SU-DHL-6 (cell line): ENCODE results near the gene RCE1.

Experiments
- H2AFZ ChIP-seq: fragments of 200-600 bp; sonication (generic); 2 replicates; pipeline ENCODE4 v1.6.1; 2014; ENCODE audit warnings: low read depth, mild to moderate bottlenecking, moderate library complexity, mixed read lengths, antibody characterized with exemption, low read length; ENCODE audit not compliant: severe bottlenecking
- H3F3A ChIP-seq: fragments of 200-600 bp; shearing (Covaris generic); 2 replicates; pipeline ENCODE4 v1.6.0; 2016; ENCODE audit warnings: antibody characterized with exemption, mild to moderate bottlenecking; ENCODE audit not compliant: insufficient read depth
- H3K27ac ChIP-seq: fragments of 200-600 bp; sonication (generic); 2 replicates; pipeline ENCODE4 v1.5.1; 2016; ENCODE audit warnings: low read depth, mild to moderate bottlenecking, low read length, moderate library complexity, mixed read lengths
- H3K27me3 ChIP-seq: fragments of 200-600 bp; sonication (generic), shearing (Covaris generic); 2 replicates; pipeline ENCODE4 v1.6.0; 2014; ENCODE audit warnings: mild to moderate bottlenecking, low read length
- H3K36me3 ChIP-seq: fragments of 200-600 bp; sonication (generic); 2 replicates; pipeline ENCODE4 v1.6.1; 2014; ENCODE audit warnings: mild to moderate bottlenecking, low read length, mixed read lengths
- H3K4me2 ChIP-seq: fragments of 300-600, 200-600 bp; shearing (Covaris generic), sonication (generic); 2 replicates; pipeline ENCODE4 v1.6.0; 2014; ENCODE audit warnings: low read length, low read depth, mild to moderate bottlenecking; ENCODE audit not compliant: poor library complexity, severe bottlenecking
- H3K4me3 ChIP-seq: fragments of 200-600 bp; sonication (generic); 2 replicates; pipeline ENCODE4 v1.5.1; 2014; ENCODE audit warnings: antibody characterized with exemption, low read length, mild to moderate bottlenecking, mixed read lengths; ENCODE audit not compliant: insufficient read depth, poor library complexity, severe bottlenecking
- H3K79me2 ChIP-seq: fragments of 200-600 bp; sonication (generic); 2 replicates; pipeline ENCODE4 v1.6.1; 2014; ENCODE audit warnings: mild to moderate bottlenecking, low read length, moderate library complexity; ENCODE audit not compliant: insufficient read depth
- H3K9ac ChIP-seq: fragments of 200-600 bp; sonication (generic); 2 replicates; pipeline ENCODE4 v1.7.0; 2014; ENCODE audit warnings: mild to moderate bottlenecking, low read length
- H3K9me2 ChIP-seq: fragments of 200-600 bp; sonication (generic); replicated peaks from 2 replicates; pipeline ENCODE4 v1.6.1; 2014; ENCODE audit warnings: low read length; ENCODE audit not compliant: insufficient read depth
- H3K9me3 ChIP-seq: fragments of 200-600 bp; sonication (generic); 2 replicates; pipeline ENCODE4 v1.6.1; 2014; ENCODE audit warnings: low read length, mixed read lengths; ENCODE audit not compliant: insufficient read depth
- H4K20me1 ChIP-seq: fragments of 200-600 bp; sonication (generic); 2 replicates; pipeline ENCODE4 v1.6.1; 2014; ENCODE audit warnings: low read depth, mild to moderate bottlenecking, antibody characterized with exemption, low read length, moderate library complexity, mixed read lengths
- EZH2phosphoT487 ChIP-seq: fragments of 200-600 bp; sonication (generic), shearing (Covaris generic); conservative IDR thresholded peaks from 2 replicates; pipeline ENCODE4 v1.6.1; 2018; ENCODE audit warnings: mild to moderate bottlenecking, antibody characterized with exemption, low read length, moderate library complexity, mixed read lengths
- TF ChIP-seq, protein P1 (sequence below): fragments of 200-600 bp; sonication (generic); IDR thresholded peaks from one replicate; pipeline ENCODE4 v1.5.1; 2017; ENCODE audit warnings: antibody characterized with exemption, mild to moderate bottlenecking, low read length, moderate library complexity; ENCODE audit not compliant: insufficient read depth, poor library complexity, severe bottlenecking

Gene RCE1

DNA sequence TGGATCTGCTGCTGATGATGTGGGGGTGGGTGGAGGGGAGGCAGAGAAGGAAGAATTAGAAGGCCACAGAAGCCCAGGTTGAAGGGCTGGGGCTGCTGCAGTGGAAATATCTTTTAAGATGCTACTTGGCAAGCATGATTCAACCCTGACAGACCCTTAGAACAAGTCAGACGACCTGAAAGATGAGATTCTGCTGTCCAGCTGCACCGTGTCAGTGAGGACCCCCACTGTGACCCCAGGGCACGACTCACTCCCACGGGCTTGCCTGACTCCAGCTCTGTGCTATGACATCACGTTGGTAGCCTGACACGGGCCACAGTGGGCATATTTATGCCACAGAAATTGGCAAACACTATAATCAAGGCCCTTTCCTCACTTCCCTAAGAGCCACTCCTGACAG lies 49.7 kb downstream of the RCE1 start:
- Histone ChIP-seq H3K79me2 (no peaks in the 10 kb centered on the region), H3K9ac (no peak overlapping the region), H4K20me1 (no peaks in the 10 kb centered on the region), H3K9me2 (no peaks in the 10 kb centered on the region), H3K36me3 (no peaks in the 10 kb centered on the region), H3K27me3 (0 out of 2 replicates have a peak, but pooled peaks cover 2% of the 10 kb centered on the region), H3K4me2 (no peak overlapping the region), H3K9me3 (no peaks in the 10 kb centered on the region), H3K27ac (no peak overlapping the region), H2AFZ (no peak overlapping the region), H3F3A (no peaks in the 10 kb centered on the region), H3K4me3 (no peak overlapping the region)
- TF ChIP-seq EZH2phosphoT487, result no peak
- TF ChIP-seq, protein P1, sequence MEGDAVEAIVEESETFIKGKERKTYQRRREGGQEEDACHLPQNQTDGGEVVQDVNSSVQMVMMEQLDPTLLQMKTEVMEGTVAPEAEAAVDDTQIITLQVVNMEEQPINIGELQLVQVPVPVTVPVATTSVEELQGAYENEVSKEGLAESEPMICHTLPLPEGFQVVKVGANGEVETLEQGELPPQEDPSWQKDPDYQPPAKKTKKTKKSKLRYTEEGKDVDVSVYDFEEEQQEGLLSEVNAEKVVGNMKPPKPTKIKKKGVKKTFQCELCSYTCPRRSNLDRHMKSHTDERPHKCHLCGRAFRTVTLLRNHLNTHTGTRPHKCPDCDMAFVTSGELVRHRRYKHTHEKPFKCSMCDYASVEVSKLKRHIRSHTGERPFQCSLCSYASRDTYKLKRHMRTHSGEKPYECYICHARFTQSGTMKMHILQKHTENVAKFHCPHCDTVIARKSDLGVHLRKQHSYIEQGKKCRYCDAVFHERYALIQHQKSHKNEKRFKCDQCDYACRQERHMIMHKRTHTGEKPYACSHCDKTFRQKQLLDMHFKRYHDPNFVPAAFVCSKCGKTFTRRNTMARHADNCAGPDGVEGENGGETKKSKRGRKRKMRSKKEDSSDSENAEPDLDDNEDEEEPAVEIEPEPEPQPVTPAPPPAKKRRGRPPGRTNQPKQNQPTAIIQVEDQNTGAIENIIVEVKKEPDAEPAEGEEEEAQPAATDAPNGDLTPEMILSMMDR, result no peak

- Histone ChIP-seq H3K36me3 (no peaks in the 10 kb centered on the region), H3F3A (no peaks in the 10 kb centered on the region), H3K79me2 (no peaks in the 10 kb centered on the region), H3K27ac (no peak overlapping the region), H3K4me2 (no peak overlapping the region), H2AFZ (no peak overlapping the region), H3K9ac (no peak overlapping the region), H3K4me3 (no peak overlapping the region), H3K27me3 (0 out of 2 replicates have a peak, but pooled peaks cover 2% of the 10 kb centered on the region), H3K9me3 (no peaks in the 10 kb centered on the region), H3K9me2 (no peaks in the 10 kb centered on the region), H4K20me1 (no peaks in the 10 kb centered on the region)
- TF ChIP-seq EZH2phosphoT487, result no peak
- TF ChIP-seq, protein P1, result no peak
These were observed 50.9 kb downstream of the RCE1 start for GRCh38 chr11:66894141-66894540.
